ENCODE measurements around the gene SLC35B4.
"Not testable (repeated sequence)": the region's sequence is repeated elsewhere in the genome, so short reads cannot be mapped to it uniquely, and the experiment has no call there.

Gene SLC35B4

DNA sequence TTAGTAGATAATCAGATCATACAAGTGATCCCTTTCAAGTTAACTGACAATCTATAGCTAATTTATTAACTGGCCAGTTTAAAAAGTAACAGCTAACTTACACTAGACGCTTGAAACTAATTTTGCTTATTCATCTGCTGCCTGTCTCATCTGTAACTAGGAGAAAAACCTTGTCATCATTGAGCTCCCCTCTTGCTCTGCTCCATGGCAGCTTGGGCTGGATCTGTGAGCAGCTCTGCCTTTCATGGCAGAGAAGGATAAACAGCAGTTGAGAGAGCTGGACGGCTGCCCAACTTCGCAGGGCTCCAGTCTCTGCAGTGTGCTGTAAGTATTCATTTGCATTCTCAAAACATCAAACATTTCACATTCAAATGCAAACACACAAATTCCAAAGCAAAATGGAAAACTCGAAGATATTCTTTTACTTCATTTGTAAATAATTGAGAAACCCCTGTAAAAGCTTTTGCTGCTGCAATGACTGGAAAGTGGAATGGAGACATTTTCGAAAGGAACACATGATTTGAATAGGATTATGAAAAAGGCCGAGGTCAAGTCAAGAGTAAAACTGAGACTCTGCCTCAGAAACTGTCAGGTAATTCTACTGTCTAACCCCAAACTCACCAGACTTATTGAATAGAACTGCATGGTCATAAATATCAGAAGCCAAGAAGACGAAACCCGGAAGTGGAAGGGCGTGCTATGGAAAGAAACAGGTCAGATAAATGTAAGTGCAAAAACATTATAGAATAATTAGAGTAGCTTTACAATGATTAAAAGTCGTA, 17.6 kb downstream of the SLC35B4 start:
- peaks cover 44 to 77% (median 54%) of the 10 kb centered on the region in 5 donors for H3K36me3 ChIP-seq (ENCODE audit: control insufficient read depth in 5 of 5, insufficient read depth in 5 of 5, low read length in 5 of 5)
- H3K27me3 ChIP-seq (ENCODE audit: control insufficient read depth in 5 of 5, insufficient read depth in 4 of 5, low read length in 5 of 5) = no peaks in the 10 kb centered on the region
- H3K9ac ChIP-seq (ENCODE audit: low read length in 5 of 5) = no peak overlapping the region
- H3K27ac ChIP-seq (ENCODE audit: low read depth, low read length) = no peak overlapping the region
- H3K4me3 ChIP-seq (ENCODE audit: low read depth in 1 of 5, low read length in 5 of 5) = no peak overlapping the region
- H3K4me1 ChIP-seq (ENCODE audit: control insufficient read depth in 5 of 5, insufficient read depth in 5 of 5, low read length in 5 of 5) = no peaks in the 10 kb centered on the region
- H3K9me3 ChIP-seq (ENCODE audit: control insufficient read depth in 5 of 5, low read length in 5 of 5) = no peaks in the 10 kb centered on the region

- H3K36me3 ChIP-seq (ENCODE audit: control insufficient read depth in 5 of 5, insufficient read depth in 5 of 5, low read length in 5 of 5) = peaks cover 42 to 73% (median 46%) of the 10 kb centered on the region in 5 donors
- no peaks in the 10 kb centered on the region for H3K9me3 ChIP-seq (ENCODE audit: control insufficient read depth in 5 of 5, low read length in 5 of 5)
- no peaks in the 10 kb centered on the region for H3K27me3 ChIP-seq (ENCODE audit: control insufficient read depth in 5 of 5, insufficient read depth in 4 of 5, low read length in 5 of 5)
- no peaks in the 10 kb centered on the region for H3K4me1 ChIP-seq (ENCODE audit: control insufficient read depth in 5 of 5, insufficient read depth in 5 of 5, low read length in 5 of 5)
- H3K9ac ChIP-seq (ENCODE audit: low read length in 5 of 5) = no peak overlapping the region
- H3K4me3 ChIP-seq (ENCODE audit: low read depth in 1 of 5, low read length in 5 of 5) = no peak overlapping the region
- H3K27ac ChIP-seq (ENCODE audit: low read depth, low read length) = no peak overlapping the region
These were observed 19.2 kb downstream of the SLC35B4 start for GRCh38 chr7:134297489-134297888.

- not testable (repeated sequence) for H3K27me3 ChIP-seq (ENCODE audit: control insufficient read depth in 5 of 5, insufficient read depth in 4 of 5, low read length in 5 of 5); H3K4me1 ChIP-seq (ENCODE audit: control insufficient read depth in 5 of 5, insufficient read depth in 5 of 5, low read length in 5 of 5); H3K9ac ChIP-seq (ENCODE audit: low read length in 5 of 5); H3K27ac ChIP-seq (ENCODE audit: low read depth, low read length); H3K4me3 ChIP-seq (ENCODE audit: low read depth in 1 of 5, low read length in 5 of 5); H3K9me3 ChIP-seq (ENCODE audit: control insufficient read depth in 5 of 5, low read length in 5 of 5)
- H3K36me3 ChIP-seq (ENCODE audit: control insufficient read depth in 5 of 5, insufficient read depth in 5 of 5, low read length in 5 of 5) = peaks cover 31 to 61% (median 40%) of the 10 kb centered on the region in 5 donors
These were observed 20.7 kb downstream of the SLC35B4 start for GRCh38 chr7:134295982-134296381.

DNA sequence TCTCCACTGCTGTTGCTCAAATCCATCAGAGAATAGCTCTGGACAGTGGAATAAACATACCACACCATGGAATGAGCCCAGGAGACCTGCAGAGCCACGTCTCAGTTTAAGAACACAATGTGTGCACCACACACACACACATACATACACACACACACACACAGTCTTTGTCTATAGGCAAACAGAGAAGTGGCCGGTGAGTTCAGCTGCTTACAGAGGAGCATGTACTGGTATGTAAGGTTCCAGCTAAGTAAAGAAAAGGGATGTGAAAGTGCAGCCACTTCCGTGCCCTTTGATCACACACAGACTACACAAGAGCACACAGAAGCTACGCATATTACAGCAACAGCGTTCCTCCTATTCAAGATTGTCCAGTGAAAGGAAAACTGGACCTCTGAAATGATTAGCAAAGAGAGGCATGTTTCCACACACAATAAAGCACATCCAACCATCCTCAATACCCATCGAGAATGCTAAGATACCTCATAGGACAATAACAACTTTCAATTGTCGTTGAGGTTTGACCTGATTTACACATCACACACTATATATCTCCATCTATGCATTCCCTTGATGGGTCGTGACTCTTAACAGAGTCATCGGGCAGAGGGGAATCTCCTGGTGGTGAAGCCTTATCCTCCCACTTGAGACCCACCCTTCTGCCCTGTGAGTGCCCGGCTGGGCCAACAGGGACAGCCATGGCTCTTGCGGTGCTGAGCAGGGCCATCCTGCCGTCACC, 23.6 kb downstream of the SLC35B4 start:
- peaks cover 13 to 38% (median 24%) of the 10 kb centered on the region in 5 donors for H3K36me3 ChIP-seq (ENCODE audit: control insufficient read depth in 5 of 5, insufficient read depth in 5 of 5, low read length in 5 of 5)
- H3K27ac ChIP-seq (ENCODE audit: low read depth, low read length) = no peak overlapping the region
- H3K9ac ChIP-seq (ENCODE audit: low read length in 5 of 5) = no peak overlapping the region
- no peak overlapping the region for H3K4me3 ChIP-seq (ENCODE audit: low read depth in 1 of 5, low read length in 5 of 5)
- peaks cover 0 to 8% (median 0%) of the 10 kb centered on the region in 5 donors for H3K4me1 ChIP-seq (ENCODE audit: control insufficient read depth in 5 of 5, insufficient read depth in 5 of 5, low read length in 5 of 5)
- no peaks in the 10 kb centered on the region for H3K9me3 ChIP-seq (ENCODE audit: control insufficient read depth in 5 of 5, low read length in 5 of 5)
- no peaks in the 10 kb centered on the region for H3K27me3 ChIP-seq (ENCODE audit: control insufficient read depth in 5 of 5, insufficient read depth in 4 of 5, low read length in 5 of 5)

DNA sequence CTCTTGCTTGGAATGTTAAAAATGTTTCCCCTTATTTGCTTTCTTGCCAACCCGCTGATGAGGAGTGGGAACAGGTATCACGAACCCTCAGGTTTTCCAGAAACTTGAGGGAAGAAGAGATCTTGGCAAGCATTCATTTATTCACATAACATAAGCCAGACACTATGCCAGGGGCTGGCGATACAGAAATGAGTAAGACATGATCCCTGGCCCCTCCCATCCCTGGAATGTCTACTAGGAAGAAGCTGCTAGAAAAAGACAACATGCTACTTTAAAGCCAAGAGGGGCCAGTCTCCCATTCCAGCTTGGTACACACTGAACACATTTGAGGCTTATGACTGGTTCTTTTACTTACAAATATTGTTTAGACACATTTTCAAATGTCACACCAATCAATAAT, 26.4 kb downstream of the SLC35B4 start:
- Histone ChIP-seq H3K27me3 (ENCODE audit: control insufficient read depth in 5 of 5, insufficient read depth in 4 of 5, low read length in 5 of 5) (no peaks in the 10 kb centered on the region), H3K27ac (ENCODE audit: low read depth, low read length) (no peak overlapping the region), H3K36me3 (ENCODE audit: control insufficient read depth in 5 of 5, insufficient read depth in 5 of 5, low read length in 5 of 5) (peaks cover 5 to 24% (median 15%) of the 10 kb centered on the region in 5 donors), H3K9ac (ENCODE audit: low read length in 5 of 5) (no peak overlapping the region), H3K4me3 (ENCODE audit: low read depth in 1 of 5, low read length in 5 of 5) (no peak overlapping the region), H3K4me1 (ENCODE audit: control insufficient read depth in 5 of 5, insufficient read depth in 5 of 5, low read length in 5 of 5) (peaks cover 0 to 8% (median 0%) of the 10 kb centered on the region in 5 donors), H3K9me3 (ENCODE audit: control insufficient read depth in 5 of 5, low read length in 5 of 5) (no peaks in the 10 kb centered on the region)

- peaks cover 0 to 8% (median 0%) of the 10 kb centered on the region in 5 donors for H3K4me1 ChIP-seq (ENCODE audit: control insufficient read depth in 5 of 5, insufficient read depth in 5 of 5, low read length in 5 of 5)
- no peaks in the 10 kb centered on the region for H3K9me3 ChIP-seq (ENCODE audit: control insufficient read depth in 5 of 5, low read length in 5 of 5)
- peaks cover 3 to 19% (median 10%) of the 10 kb centered on the region in 5 donors for H3K36me3 ChIP-seq (ENCODE audit: control insufficient read depth in 5 of 5, insufficient read depth in 5 of 5, low read length in 5 of 5)
- no peak overlapping the region for H3K9ac ChIP-seq (ENCODE audit: low read length in 5 of 5)
- no peak overlapping the region for H3K4me3 ChIP-seq (ENCODE audit: low read depth in 1 of 5, low read length in 5 of 5)
- no peak overlapping the region for H3K27ac ChIP-seq (ENCODE audit: low read depth, low read length)
- no peaks in the 10 kb centered on the region for H3K27me3 ChIP-seq (ENCODE audit: control insufficient read depth in 5 of 5, insufficient read depth in 4 of 5, low read length in 5 of 5)
These were observed 26.9 kb downstream of the SLC35B4 start for GRCh38 chr7:134289841-134290240.

- H3K27me3 ChIP-seq (ENCODE audit: control insufficient read depth in 5 of 5, insufficient read depth in 4 of 5, low read length in 5 of 5) = no peaks in the 10 kb centered on the region
- no peak overlapping the region for H3K27ac ChIP-seq (ENCODE audit: low read depth, low read length)
- peaks cover 0 to 8% (median 0%) of the 10 kb centered on the region in 5 donors for H3K4me1 ChIP-seq (ENCODE audit: control insufficient read depth in 5 of 5, insufficient read depth in 5 of 5, low read length in 5 of 5)
- H3K9me3 ChIP-seq (ENCODE audit: control insufficient read depth in 5 of 5, low read length in 5 of 5) = no peaks in the 10 kb centered on the region
- H3K36me3 ChIP-seq (ENCODE audit: control insufficient read depth in 5 of 5, insufficient read depth in 5 of 5, low read length in 5 of 5) = peaks cover 2 to 15% (median 6%) of the 10 kb centered on the region in 5 donors
- H3K9ac ChIP-seq (ENCODE audit: low read length in 5 of 5) = no peak overlapping the region
- no peak overlapping the region for H3K4me3 ChIP-seq (ENCODE audit: low read depth in 1 of 5, low read length in 5 of 5)
These were observed 27.3 kb downstream of the SLC35B4 start for GRCh38 chr7:134289423-134289822.

GRCh38 chr7:134287916-134288659, 28.6 kb downstream of the SLC35B4 start:
- Histone ChIP-seq H3K4me1 (ENCODE audit: control insufficient read depth in 5 of 5, insufficient read depth in 5 of 5, low read length in 5 of 5) (peaks cover 0 to 8% (median 0%) of the 10 kb centered on the region in 5 donors), H3K4me3 (ENCODE audit: low read depth in 1 of 5, low read length in 5 of 5) (no peak overlapping the region), H3K9me3 (ENCODE audit: control insufficient read depth in 5 of 5, low read length in 5 of 5) (no peaks in the 10 kb centered on the region), H3K27ac (ENCODE audit: low read depth, low read length) (no peak overlapping the region), H3K9ac (ENCODE audit: low read length in 5 of 5) (no peak overlapping the region), H3K27me3 (ENCODE audit: control insufficient read depth in 5 of 5, insufficient read depth in 4 of 5, low read length in 5 of 5) (peaks cover 0 to under 1% (median 0%) of the 10 kb centered on the region in 5 donors), H3K36me3 (ENCODE audit: control insufficient read depth in 5 of 5, insufficient read depth in 5 of 5, low read length in 5 of 5) (peaks cover 0 to 4% (median 0%) of the 10 kb centered on the region in 5 donors)

DNA sequence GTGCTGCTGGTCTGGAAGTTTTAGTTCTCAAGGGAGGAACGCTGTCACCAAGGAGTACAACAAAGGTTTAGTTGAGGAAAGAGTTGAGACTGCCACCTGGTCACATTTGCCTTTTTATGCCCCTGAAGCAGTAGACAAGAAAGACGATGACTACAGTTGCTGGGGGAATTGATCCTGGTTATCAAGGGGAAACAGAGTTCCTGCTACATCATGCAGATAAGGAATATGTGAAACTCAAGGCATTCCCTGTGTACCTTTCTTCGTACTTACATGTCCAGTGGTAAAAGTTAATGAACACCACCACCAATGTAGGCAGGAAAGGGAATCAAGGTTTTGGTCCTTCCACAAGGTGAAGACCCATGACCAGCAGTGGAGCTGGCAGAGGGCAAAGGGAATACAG, 31.8 kb downstream of the SLC35B4 start:
- no peaks in the 10 kb centered on the region for H3K36me3 ChIP-seq (ENCODE audit: control insufficient read depth in 5 of 5, insufficient read depth in 5 of 5, low read length in 5 of 5)
- peaks cover 0 to 8% (median 0%) of the 10 kb centered on the region in 5 donors for H3K4me1 ChIP-seq (ENCODE audit: control insufficient read depth in 5 of 5, insufficient read depth in 5 of 5, low read length in 5 of 5)
- no peak overlapping the region for H3K9ac ChIP-seq (ENCODE audit: low read length in 5 of 5)
- no peak overlapping the region for H3K4me3 ChIP-seq (ENCODE audit: low read depth in 1 of 5, low read length in 5 of 5)
- H3K27ac ChIP-seq (ENCODE audit: low read depth, low read length) = no peak overlapping the region
- no peaks in the 10 kb centered on the region for H3K9me3 ChIP-seq (ENCODE audit: control insufficient read depth in 5 of 5, low read length in 5 of 5)
- peaks cover 0 to 4% (median 0%) of the 10 kb centered on the region in 5 donors for H3K27me3 ChIP-seq (ENCODE audit: control insufficient read depth in 5 of 5, insufficient read depth in 4 of 5, low read length in 5 of 5)
